22Rv1 (cell line): Measurements from ENCODE around the gene GNG14.

Experiments used
- H3K27ac ChIP-seq: fragments of 450-650 bp; 2 replicates; pipeline ENCODE4 v1.5.1; 2017
- ZFX ChIP-seq: fragments of 450-650 bp; IDR thresholded peaks from 2 replicates; pipeline ENCODE4 v1.6.1; 2017; ENCODE audit warnings: antibody characterized with exemption, borderline replicate concordance
- TF ChIP-seq, protein P1 (sequence below): fragments of 450-650 bp; IDR thresholded peaks from 2 replicates; pipeline ENCODE4 v1.5.1; 2017; ENCODE audit warnings: mild to moderate bottlenecking

GNG14 gene

DNA sequence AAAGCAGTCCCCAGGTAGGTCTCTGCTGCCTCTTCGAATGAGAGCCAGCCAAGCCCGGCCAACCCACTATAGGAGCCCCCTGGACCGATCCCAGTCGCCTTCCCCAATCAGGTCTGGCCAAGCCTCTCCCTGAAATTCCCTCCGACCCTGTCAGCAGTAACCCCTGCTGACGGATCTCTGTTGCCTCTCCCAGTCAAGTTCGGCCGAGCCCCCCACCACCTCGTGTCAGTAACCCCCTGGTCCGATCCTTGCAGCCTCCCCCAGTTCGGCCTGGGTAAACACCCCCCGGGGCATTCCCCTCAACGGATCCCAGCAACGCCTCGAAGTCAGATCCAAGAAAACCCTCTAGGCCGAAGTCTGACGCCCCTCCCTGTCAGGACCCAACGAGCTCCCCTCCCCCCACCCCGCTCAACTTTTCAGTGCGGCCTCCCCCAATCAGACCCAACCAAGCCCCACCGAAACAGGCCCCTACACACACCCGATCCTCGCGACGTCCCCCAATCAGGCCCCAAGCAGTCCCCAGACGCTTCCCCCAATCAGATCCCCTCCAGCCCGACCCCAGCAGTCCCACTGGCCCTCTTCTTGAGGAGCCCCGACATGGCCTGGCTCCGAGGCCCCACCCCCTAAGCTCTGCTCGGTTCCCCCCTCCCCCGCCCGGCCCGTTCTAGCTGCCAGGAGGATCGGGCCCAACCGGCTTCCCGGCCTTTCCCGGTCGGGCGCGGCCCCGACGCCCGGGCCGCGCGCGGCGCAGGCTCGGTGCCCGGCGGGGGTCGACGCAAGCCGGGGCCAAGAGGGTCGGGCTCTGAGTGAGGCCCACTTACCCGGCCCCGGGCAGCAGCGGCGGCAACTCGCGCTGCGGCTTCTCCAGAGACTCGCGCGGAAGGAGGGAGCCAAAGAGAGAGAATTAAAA, 34.1 kb downstream of the GNG14 start:
- peak overlapping the region; percentile 94 for H3K27ac ChIP-seq
- no peak for TF ChIP-seq ZFX
- TF ChIP-seq, protein P1, sequence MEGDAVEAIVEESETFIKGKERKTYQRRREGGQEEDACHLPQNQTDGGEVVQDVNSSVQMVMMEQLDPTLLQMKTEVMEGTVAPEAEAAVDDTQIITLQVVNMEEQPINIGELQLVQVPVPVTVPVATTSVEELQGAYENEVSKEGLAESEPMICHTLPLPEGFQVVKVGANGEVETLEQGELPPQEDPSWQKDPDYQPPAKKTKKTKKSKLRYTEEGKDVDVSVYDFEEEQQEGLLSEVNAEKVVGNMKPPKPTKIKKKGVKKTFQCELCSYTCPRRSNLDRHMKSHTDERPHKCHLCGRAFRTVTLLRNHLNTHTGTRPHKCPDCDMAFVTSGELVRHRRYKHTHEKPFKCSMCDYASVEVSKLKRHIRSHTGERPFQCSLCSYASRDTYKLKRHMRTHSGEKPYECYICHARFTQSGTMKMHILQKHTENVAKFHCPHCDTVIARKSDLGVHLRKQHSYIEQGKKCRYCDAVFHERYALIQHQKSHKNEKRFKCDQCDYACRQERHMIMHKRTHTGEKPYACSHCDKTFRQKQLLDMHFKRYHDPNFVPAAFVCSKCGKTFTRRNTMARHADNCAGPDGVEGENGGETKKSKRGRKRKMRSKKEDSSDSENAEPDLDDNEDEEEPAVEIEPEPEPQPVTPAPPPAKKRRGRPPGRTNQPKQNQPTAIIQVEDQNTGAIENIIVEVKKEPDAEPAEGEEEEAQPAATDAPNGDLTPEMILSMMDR, result no peak

DNA sequence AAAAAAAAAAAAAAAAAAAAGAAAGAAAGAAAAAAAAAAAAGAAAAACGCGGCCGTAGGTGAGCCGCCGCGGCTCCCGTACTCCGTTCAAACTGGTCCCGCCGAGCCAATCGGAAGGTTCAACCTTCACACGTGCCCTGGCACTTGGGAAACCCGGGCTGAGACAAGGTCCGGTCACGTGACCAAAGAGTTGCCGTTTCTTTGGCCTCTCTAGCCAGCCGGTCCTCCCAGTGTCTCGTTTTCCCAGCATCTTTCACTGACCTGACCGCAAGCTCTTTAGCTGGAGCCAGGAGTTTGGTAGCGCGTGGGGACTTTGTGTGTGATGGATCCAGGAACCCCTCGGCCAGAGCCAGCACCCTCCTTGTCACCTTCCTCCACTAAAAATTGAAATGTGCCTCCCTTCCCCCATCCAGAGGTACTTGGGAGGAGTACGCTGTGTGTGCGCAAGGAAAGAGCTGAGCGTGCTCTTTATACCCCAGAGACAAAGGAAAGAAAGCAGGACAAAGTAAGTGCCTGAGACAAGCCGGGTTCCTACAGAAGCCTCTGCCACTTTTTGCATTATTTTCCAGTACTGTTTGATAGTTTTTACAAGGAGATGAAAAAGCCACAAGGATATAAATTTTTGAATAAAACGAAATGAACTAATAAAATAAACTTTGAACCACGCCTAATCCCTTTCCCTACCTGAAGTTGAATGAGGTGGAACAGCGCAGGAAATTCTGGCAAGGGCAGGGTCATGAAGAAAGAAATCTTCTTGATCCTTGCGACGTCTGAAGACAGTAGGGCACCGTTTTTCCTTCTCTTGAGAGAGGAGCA, 35.0 kb downstream of the GNG14 start:
- H3K27ac ChIP-seq, result peak overlapping the region; percentile 94
- no peak for TF ChIP-seq ZFX
- TF ChIP-seq, protein P1, result no peak

DNA sequence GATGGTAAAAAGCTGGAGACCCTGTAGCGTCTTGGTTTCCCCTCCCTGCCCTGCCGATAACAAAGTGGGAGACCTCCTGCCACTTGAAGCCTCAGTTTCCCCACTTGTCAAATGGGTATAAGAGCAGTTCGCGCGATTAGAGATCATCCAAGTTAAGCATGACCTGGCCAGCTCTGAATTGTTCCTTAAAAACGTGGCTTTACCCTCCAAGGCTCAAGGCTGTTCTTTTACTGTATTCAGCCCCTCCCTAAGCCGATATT, 35.5 kb downstream of the GNG14 start:
- H3K27ac ChIP-seq, result peak overlapping the region; percentile 94
- no peak for TF ChIP-seq ZFX
- TF ChIP-seq, protein P1, result no peak

DNA sequence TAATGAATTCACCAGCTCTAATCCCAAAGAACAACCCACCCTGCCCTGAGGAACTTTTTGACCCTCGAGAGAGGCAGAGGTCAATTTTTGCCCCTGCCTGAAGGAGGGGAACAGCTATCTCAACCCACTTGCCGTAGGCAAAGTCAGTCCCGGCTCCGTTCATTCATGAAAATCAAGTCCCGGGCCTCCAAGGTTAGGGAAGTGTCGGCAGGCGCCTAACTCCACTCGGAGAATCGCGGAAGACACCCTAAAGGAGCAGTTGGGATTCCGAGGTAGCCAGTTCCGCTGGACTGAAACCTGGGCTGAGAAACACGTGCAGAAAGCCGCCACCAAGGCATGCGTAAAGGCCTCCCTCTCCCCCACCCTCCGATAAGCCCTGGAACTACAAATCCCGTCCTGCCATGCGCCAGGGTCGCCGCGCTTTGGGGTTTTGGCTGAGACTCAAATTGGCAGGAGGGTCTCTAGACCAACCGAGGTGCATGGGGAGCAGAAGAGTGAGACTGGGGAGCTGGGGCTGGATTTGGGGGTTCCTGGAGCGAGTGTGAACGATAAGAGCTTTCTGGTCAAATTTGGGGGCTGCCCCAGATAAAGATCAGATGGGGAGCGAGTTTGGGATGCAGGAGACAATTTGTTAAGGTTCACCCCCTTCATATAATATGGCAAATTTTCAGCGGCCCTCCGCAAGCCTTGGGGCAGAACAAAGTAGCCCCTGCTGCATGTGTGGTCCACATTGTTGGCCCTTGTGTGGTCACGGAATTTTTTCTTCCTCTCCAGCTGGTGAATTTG, 36.0 kb downstream of the GNG14 start, which contains the start of gene TNPO2:
Gene TNPO2 (minus strand): TSS at position 292 of the 786 bp plus-strand sequence. CDS start 2,955 bp downstream, outside the sequence.
- peak within 1 kb of the TSS; percentile 94 for H3K27ac ChIP-seq
- no peak for TF ChIP-seq ZFX
- TF ChIP-seq, protein P1, result no peak

DNA sequence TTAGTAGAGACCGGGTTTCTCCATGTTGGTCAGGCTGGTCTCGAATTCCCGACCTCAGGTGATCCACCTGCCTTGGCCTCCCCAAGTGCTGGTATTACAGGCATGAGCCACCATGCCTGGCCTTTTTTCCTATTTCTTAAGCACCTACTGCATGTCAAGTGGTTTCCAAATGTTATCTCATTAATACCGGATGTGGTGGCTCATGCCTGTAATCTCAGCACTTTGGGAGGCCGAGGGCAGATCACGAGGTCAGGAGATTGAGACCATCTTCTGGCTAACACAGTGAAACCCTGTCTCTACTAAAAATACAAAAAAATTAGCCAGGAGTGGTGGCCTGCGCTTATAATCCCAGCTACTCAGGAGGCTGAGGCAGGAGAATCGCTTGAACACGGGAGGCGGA, 37.8 kb downstream of the GNG14 start:
- 0 out of 2 replicates have a peak overlapping the region, but pooled peaks have one; percentile 4 for H3K27ac ChIP-seq

DNA sequence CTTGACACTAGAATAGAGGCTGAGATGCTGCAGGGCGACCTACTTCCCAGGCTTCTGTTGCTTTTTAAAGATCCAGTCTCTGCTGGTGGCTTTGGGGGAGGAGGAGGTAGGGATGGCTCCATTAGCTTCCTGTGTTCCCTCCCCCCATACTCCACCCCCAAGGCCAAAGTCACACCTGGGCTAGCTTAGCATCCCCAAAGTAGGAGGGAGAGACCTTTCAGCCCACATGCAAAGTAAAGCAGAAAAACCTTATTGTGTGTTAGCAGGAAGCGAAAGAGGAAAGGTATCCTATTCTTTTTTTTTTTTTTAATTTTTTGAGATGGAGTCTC, 39.2 kb downstream of the GNG14 start:
- peak overlapping the region; percentile 27 for H3K27ac ChIP-seq
- no peak for TF ChIP-seq ZFX
- TF ChIP-seq, protein P1, result no peak

DNA sequence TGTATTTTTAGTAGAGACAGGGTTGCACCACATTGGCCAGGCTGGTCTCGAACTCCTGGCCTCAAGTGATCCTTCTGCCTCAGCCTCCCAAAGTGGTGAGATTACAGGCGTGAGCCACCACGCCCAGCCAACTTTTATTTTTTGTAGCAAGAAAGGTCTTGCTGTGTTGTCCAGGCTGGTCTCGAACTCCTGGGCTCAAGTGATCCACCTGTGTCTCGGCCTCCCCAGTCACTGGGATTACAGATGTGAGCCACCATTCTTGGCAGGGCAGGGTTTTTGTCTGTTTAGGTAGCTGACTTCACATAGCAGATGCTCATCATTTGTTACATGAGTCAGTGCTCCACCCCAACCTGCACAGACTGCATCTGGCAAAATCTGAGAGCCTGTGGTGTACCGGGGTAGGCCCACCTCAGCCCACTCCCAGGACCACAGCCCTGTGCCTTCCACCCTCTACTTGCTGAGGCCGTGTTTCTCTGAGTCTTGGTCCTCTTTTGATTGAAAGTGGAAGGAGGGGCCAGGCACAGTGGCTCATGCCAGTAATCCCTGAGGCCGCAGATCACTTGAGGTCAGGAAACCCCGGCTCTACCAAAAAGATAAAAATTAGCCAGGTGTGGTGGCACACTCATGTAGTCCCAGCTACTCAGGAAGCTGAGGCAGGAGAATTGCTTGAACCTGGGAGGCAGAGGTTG, 40.1 kb downstream of the GNG14 start:
- no peak overlapping the region for H3K27ac ChIP-seq
- TF ChIP-seq ZFX, result no peak
- TF ChIP-seq, protein P1, result no peak
